Activated CD8-positive, alpha-beta memory T cell treated with anti-CD3 and anti-CD28 coated beads for 24 hours (primary cell): ENCODE results near the gene FGGY.
"Not testable (repeated sequence)": the region's sequence is repeated elsewhere in the genome, so short reads cannot be mapped to it uniquely, and the experiment has no call there.

Experiments used
- DNase-seq: peaks from one replicate; pipeline ENCODE4 v3.0.0-alpha.2; 2020

Gene FGGY

DNA sequence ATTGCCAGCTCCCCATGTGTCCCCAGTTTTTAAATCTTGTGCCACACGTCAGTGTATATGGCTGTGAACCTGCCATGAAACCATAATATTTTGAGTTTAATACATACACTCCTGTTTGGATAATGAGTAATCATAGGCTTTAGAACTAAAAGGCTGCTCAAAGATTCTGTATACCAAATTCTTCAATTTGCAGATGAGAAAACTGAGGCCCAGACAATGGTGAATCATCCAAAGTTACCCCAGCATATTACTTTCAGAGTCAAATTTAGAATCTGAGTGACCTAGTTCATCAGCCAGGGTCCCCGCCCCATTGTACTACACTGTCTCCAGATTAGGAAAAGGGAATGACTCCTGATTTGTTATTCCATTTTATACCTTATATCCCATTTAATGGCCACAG lies 224.6 kb downstream of the FGGY start:
- no peak for DNase-seq

DNA sequence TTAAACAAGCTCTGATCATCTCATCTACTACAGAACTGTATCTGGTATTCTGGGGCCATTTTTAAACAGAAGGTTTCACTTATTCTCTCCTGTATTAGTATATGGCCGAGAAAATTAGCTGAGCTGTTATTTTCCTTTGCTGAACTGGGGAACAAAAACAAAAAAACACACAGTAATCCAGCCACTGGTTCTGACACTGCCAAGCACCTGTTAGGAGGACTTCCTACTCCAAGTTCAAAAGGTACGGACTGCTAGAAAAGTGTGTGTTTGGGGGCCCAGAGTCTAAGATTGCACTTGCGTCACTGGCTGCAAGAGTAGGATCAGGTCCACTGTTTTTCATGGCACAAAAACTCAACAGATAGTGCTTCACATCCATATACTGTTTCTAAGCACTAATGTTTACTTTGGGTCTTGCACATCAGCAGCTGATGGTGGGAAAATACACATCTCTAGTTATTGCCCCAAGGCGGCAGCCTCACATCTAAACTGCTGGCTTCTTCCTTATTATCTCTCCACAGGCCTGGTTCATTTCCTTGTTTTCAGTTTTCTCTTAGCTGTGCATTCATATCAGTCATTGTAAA lies 226.1 kb downstream of the FGGY start:
- no peak for DNase-seq

DNA sequence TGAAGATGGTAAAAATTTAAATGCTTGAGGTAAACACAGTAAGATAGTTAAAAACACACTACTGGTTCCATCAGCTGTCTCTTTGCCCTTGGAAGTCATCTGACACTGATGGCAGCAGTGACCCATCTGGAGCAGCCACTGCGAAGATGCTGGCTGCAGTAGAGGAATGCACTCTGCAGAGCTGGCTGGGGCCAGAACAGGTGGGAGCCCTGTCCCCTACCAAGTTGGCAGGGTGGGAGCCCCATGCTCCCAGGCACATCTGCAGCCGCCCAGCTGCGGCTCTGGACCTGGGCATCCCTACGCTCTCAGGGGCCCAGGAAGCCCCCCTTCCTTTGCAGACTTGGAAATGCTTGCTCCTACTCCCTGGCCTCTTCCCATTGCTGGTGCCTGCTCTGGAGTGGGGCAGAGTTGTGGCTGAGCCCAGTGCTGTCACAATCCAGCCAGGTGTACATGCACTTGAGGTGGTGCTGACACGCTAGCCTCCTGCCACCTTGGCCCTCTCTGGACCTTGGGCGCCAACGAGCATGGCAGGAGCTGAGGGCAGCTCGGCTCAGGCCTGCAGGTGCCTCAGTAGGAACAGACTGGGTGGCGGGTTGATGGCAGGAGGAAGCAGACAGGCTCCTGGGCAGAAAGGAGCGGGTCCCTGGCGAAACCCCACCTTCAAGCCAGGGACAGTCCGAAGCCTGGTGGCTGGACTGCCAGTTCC lies 227.0 kb downstream of the FGGY start:
- DNase-seq, result no peak

DNA sequence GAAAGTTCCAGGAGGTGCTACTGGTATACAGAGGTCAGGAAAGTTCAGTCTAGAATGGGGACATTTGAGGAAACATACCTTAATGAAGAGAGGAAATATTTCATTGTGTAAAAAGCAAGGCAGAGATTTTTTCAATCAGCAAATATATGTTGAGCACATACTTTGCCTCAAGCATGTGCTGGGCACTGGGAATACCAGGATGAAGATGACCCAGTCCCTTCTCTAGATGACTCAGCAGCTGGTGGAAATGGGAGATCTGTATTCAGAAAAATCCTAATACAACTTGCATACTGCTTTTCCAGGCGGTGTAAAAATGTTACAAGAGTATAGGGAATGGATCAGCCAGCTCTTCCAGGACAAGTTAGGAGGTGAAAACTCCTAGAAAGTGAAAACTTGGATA lies 229.3 kb downstream of the FGGY start:
- no peak for DNase-seq

DNA sequence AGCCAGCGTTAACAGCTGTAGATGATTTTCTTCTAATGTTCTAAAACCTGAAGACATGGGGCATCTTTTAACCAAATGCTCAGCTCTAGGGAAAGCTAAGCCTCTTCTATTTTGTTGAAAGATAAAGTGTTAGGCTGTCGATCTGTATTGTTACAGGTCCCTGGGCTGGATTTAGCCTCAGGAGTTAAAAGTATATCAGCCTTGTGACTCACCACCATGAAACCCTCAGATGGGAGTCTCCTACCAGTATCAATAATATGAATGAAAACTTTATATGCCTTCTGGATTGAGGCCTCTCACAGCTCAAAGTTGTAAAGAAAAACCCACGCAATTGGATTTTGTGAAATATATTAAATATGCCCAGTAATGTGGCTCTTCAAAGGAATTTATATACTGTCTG lies 231.6 kb downstream of the FGGY start:
- DNase-seq, result no peak

DNA sequence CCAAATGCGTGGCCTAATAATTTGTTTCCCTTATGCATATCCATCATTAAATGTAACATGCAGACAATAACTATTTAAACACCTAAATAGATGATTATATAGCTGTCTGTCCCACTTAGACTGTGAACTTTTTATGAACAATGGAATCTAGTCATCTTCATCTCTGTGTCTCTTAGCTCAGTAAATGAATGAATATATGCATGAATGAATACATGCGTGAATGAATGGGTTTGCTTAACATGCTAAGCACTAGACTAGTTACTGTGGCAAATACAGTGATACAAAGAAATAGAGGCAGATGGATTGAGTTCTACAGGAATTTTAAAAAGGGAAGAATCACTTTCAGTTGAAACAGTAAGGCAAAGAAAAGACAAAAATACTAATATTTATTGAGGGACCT lies 232.0 kb downstream of the FGGY start:
- no peak for DNase-seq

DNA sequence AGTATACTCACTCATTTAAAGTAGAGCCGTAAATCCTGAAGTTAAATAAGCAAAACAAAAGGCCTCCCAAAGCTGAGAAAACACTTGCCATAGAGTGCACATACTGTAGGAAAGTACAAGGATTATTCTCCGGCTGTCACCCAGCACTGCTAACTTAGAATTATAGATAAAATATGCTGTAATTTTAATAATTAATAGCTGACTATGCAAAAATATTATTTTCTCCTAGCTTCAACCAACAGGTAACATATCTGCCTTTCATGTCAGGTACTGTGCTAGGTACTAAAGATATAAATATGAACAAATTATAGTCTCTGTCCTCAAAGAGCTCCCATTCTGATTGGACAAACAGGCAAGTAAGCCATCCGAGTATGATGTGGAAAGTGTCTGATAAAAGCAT lies 233.2 kb downstream of the FGGY start:
- no peak for DNase-seq

DNA sequence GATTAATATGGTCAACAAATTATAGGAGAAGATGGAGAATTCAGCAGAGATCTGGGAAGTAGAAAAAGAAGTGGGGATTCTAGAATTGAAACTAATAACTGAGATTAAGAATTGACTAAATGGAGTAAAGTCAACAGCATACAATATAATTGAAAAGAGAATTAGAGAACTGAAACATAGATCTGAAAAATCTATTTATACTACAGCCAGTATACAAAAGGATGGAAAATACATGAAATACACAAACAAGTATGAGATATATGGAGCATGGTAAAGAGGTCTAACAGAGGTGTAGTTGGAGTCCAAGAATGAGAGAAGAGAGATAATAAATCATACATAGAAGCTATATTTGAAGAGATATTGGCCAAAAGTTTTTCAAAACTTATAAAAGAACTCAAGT lies 235.2 kb downstream of the FGGY start:
- DNase-seq, result no peak

DNA sequence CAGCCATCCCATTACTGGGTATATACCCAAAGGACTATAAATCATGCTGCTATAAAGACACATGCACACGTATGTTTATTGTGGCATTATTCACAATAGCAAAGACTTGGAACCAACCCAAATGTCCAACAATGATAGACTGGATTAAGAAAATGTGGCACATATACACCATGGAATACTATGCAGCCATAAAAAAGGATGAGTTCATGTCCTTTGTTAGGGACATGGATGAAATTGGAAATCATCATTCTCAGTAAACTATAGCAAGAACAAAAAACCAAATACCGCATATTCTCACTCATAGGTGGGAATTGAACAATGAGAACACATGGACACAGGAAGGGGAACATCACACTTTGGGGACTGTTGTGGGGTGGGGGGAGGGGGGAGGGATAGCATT lies 241.6 kb downstream of the FGGY start:
- DNase-seq, result not testable (repeated sequence)

DNA sequence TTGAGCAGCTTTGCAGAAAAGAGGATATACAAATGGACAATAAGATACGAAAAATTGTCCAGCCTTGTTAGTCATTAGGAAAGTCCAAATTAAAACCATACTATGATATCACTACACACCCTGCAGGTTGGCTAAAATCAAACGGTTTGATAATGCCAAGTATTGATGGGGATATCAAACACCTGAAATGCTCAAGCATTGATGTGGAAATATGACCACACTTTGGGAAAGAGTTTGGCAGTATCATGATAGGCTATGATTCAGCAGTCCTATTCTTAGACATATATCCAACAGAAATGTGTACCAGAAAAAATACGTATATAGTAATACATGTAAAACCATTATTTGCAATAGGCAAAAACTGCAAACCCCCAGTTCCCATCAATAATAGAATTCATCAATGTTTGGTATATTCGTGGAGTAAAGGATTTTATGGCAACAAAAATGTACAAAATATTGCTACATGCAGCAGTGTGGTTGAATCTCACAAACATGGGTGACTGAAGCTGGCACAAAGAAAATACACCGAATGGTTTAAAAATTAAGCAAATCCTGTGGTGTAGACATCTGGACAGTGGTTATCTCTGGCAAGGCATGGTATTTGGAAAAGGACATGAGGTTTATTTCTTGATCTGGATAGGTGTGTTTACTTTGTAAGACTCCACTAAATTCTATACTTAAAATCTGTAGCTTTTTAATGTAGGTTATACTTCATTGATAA lies 243.2 kb downstream of the FGGY start:
- no peak for DNase-seq

DNA sequence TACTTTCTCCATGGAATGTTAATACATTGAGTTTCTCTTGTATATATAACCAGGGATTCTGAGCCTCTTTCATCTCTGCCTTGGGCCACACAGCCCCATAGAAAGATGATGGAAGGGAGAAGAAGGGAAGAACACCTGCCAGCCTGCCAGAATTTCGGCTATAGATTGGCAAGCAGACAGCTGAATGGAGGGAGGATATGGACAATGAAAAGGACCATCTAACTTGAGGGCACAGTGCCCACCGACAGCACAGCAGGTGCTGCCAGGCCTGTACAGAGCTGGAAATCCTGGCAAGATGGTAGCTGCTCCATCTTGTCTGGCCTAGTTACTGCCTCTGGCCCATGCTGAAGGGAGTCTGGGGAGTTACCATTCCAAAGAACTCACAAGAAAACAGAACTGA lies 244.3 kb downstream of the FGGY start:
- no peak for DNase-seq

DNA sequence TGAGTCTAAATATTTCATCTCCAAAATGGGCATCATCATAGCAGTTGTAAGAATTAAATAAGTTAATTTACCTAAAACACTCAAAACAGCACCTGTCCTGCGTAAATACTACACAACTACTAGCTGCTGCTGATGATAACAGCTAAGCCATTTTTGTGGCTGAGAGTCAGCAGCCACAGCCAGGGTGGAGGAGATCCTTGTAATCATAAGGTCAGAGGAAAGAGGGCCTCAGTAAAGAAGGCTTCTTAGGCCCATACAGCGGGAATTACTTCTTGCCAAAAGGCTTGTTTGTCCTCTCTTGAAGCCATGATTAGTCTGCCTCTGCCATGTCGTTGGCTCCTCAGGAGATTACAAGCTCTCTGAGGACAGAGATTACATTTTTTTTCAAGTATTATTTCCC lies 245.0 kb downstream of the FGGY start:
- DNase-seq, result no peak

DNA sequence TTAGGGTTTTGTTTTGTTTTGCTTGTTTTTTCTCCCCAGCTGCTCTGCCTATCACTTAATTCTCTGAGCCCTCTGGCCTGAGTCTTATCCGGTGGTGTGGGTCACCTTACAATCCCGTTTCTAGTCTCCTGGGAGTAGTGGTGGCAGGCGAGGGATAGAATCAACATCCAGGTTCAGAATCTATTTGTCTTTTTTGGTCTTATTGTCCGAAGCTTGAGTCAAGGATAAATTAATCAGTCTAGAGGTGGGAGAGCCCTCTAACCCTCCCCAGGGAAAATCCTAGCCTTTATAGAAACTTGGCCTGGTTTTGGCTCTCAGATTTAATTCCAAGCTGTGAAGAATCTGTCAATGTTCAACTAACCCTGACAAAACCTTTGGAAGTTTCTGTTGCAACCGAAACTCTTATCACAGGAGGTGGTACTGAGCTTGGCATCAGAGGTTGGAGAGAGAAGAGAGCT lies 246.3 kb downstream of the FGGY start:
- no peak for DNase-seq

DNA sequence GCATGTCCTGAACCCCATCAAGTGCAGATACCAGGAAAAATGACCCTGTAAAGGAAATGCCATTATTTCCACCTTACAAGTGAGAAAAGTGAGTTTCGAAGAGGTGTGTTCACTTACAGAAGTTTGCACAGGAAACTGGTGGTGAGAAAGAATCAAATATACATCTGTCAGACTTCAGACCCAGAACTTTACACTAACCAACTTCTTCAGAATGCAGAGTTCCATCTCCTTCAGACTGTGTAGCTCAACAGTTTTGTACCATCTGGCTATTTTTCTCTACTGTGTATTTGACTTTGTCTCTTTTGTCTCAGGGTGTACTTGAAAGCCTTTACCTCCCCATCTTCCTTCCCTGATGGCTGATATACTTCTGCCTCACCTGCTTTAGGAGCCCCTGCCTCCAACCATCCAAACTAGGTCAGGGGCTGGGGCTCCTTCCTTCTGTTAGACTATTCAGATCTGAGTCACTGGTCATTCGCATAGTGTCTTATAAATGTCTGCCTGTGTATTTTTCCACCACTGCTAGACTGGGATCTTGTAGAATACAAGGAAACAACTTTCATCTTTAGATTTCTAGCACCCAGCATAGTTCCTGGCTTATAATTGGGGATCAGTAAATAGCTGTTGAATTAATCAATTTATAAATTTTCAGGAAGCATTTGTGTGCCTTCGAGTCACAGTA lies 247.9 kb downstream of the FGGY start:
- DNase-seq, result no peak

DNA sequence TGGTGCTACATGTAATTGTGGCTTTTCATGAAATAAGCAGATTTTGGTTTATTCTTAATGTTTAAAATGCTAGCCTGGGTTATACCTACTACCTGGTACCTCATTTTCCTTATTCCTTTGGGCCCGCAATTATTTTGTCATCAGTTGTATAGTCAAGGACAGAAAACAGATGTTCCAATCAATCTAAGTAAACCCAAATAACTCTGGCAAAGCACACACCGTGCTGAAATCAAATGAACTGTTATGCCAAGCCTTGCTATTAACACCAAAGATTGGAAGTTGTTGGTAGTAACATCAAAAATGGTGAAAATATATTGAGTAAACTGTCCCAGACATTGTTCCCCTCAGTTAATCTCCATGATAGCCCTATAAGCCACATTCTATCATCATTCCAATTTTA lies 248.9 kb downstream of the FGGY start:
- no peak for DNase-seq

DNA sequence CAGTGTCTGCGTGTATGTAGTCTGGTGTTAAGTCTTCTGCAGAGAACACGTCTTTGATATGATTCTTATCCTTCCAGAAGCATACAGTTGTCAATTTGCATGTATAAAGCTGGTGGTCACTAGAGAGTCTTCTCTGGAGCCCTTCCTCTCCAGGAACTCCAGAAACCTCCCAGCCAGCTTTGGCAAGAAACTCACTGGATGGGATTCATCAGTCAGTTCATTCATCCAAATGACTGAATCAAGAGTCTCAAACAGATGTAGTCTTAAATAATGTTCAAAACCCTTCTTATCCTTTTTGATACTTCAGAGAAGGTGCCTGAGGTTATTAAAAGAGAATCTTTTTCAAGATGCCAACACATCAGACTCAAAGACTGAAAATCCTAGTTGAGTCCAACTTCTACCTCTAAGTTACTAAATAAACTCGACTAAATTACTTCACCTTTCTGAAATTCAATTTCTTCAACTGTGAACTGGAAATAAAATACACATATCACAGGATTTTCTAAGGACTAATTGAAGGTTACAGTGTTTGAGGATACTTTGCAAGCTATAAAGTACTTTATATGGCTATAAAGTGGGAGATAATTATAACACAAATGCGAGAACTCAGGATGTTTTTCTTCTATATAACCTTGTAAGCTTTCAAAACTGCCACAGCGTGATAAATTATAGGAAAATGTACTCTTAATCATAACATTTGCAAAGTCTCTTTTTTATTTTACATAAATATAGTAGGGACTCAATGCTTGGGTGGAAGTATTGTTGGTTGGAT lies 252.4 kb downstream of the FGGY start:
- no peak for DNase-seq

DNA sequence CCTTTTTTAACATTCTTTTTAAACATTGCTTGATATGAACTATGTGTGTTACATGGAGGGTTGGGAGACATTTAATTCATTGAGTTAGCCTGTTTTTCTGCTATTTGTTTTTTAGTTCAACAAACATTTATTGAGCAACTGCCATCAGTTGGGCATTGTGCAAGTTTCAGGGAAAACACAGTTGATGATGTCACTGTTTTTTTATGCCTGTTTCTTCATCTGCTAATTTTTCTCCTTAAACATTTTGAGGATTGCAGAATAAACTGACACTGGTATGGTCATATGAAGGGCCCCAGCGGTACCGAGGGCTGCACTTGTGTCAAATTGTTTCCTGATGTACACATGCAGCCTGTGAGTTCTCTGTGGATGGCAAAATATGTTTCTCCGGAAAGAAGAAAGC lies 253.0 kb downstream of the FGGY start:
- DNase-seq, result no peak

DNA sequence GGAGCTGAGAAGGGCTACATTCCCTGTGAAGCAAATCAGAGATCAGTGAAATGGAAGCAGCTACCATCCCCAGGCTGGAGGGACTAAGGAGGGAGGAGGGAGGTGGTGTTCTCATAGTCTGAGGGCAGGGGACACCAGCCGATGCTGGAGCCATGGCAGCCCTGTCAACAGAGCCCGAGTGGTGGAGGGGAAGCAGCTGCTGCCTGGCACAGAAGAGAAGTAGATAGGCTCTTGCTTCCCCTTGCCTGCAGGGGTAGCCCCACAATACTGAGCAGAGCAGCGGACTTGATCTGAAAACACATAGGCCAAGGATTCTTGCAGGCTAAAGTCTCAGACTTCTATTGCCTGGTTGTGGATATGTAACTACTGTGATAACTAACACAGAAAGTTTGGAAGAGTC lies 255.1 kb downstream of the FGGY start:
- DNase-seq, result no peak

DNA sequence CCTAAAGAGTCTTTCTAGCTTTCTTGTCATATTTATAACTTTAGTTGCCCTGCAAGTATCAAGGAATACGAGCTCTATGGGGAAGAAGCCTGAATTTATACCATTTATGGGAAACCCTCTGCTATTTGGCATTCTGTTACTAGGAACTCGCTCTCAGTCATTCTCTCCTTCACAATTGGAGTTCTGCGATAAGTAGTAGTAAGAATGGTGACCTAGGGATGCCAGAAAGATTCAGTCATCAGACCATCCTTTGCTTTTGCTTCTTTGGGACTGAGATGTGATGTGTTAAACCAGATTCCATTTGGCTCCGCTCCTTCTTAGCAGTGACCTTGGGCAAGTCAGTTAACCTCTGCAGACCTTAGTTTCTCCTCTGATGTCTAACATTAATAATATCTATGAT lies 256.5 kb downstream of the FGGY start:
- no peak for DNase-seq

DNA sequence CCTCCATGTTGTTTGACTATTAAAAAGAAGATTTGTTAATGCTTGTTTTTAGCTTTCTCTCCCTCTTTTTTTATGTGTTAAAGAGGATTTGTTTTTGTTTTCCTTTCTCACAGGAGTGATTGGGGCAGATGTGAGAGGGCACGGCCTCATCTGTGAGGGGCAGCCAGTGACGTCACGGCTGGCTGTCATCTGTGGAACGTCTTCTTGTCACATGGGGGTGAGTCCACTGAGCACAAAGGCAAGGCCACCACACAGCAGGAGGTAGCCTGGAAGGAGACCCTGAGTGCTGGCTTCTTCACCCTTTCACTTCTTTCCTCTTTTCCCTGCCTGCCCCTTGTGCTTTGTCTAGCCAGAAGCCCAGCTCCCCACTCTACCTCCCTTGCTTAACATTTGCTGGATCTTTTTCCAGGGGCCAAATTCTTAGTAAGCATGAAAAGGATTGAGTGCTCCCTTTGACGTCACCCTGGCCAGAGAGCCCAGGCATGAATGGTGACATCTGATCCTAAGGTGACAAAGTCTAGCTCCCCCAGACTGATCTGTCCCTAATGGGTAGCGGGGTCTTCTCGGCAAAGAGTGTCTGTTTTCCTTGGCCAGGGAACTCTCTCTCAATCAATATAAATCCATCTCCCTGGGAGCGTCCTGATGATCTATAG lies 257.2 kb downstream of the FGGY start:
- no peak for DNase-seq

DNA sequence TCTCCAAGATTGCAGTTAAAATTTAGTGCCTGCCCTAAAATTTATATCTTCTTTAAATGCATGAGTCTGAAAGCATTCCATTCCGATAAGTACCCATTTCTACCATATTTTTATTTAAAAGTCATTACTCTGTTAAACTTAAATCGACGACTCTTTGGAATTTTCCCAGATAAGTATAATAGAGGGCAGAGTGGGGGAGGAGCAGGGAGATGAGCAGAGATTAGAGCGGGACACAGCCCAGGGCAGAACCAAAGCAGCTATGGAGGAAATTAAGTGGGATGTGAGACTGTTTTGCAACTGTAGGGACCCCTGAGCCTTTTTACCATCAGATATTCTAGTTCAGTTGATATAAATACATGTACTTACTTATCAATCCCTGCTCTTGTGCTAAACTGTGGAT lies 257.9 kb downstream of the FGGY start:
- DNase-seq, result no peak

DNA sequence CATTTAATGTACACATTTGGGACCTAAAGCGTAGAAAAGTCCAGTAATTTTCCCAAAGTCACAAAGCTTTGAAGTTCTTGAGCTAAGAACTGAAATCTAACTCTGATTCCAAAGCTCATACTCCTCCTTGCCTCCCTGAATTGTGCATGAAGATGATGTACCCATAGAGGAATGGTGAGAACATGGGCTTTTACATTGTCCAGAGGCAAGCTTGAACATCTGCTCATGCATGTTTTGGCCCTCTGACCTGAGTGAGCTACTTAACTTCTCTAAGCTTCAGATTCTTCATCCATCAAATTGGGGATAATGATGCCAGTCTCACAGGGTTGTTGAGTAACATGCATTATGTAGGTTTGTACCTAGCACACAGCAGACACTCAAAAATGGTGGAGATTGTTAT lies 259.5 kb downstream of the FGGY start:
- DNase-seq, result no peak
